B cell (primary cell): ENCODE measurements around the gene CFAP20. TPM values are rescaled to one million over a fixed set of nuclear protein-coding genes. Genes with fewer than 3 reads are reported as not detected.
"Not testable (repeated sequence)": the region's sequence is repeated elsewhere in the genome, so short reads cannot be mapped to it uniquely, and the experiment has no call there.

Source experiments
- ATAC-seq: fragments of 200-7000 bp; cut with Tn5 transposase; one replicate; pipeline ENCODE4 v1.10.0; 2021; ENCODE audit warnings: low read depth, mild to moderate bottlenecking, moderate number of reproducible peaks, moderate library complexity
- CTCF ChIA-PET: fragments of 350-600 bp; sonication (Branson Sonifier 250); formaldehyde crosslinking; loops from one replicate; lab custom pipeline; 2021; ENCODE audit warnings: antibody characterized with exemption, inconsistent platforms; lab: Charles Lee
- POLR2A ChIA-PET: fragments of 350-600 bp; sonication (Branson Sonifier 250); formaldehyde crosslinking; loops from one replicate; lab custom pipeline; 2021; ENCODE audit warnings: antibody characterized with exemption; lab: Charles Lee
- DNase-seq: peaks from one replicate; pipeline ENCODE4 v3.0.0; 2013
- H2AFZ ChIP-seq: 2 replicates; pipeline ENCODE4 v1.6.1; 2012; ENCODE audit warnings: mild to moderate bottlenecking, low read depth, low read length; ENCODE audit not compliant: insufficient read depth, poor library complexity, severe bottlenecking
- H3K27ac ChIP-seq, 2 donors: 1 replicate in 1 of 2; 2 replicates in 1 of 2; pipeline ENCODE4 v1.5.1; 2012 to 2013; ENCODE audit warnings: low read length in 2 of 2, mild to moderate bottlenecking in 2 of 2, moderate library complexity in 1 of 2
- H3K27me3 ChIP-seq, 4 experiments: fragments of 200-600 bp in 1 of 4; sonication (generic) in 1 of 4; replicated peaks in 1 of 4; 1 replicate in 2 of 4; 2 replicates in 2 of 4; pipeline versions ENCODE4 v1.6.1 to v1.7.0; 2013 to 2016; ENCODE audit warnings: low read length in 3 of 4, mild to moderate bottlenecking in 2 of 4, mixed read lengths in 1 of 4, moderate library complexity in 1 of 4; ENCODE audit not compliant: insufficient read depth in 4 of 4, control insufficient read depth in 3 of 4; ENCODE audit errors: control extremely low read depth in 1 of 4
- H3K36me3 ChIP-seq, 2 experiments: replicated peaks in 1 of 2; 1 replicate in 1 of 2; 2 replicates in 1 of 2; pipeline versions ENCODE4 v1.6.1 to v1.7.1; 2013; ENCODE audit warnings: low read length in 1 of 2; ENCODE audit not compliant: insufficient read depth in 2 of 2, control insufficient read depth in 1 of 2; ENCODE audit errors: control extremely low read depth in 1 of 2, extremely low read depth in 1 of 2
- H3K4me1 ChIP-seq, 2 donors: fragments of 200-600 bp in 1 of 2; sonication (generic) in 1 of 2; 1 replicate in 1 of 2; 2 replicates in 1 of 2; pipeline versions ENCODE4 v1.5.1 to v1.6.1; 2013 to 2017; ENCODE audit warnings: low read length in 2 of 2; ENCODE audit not compliant: control insufficient read depth in 2 of 2, insufficient read depth in 2 of 2
- H3K4me2 ChIP-seq: replicated peaks from 2 replicates; pipeline ENCODE3; 2012; ENCODE audit warnings: mild to moderate bottlenecking, low read depth, low read length; ENCODE audit not compliant: poor library complexity, severe bottlenecking
- H3K4me3 ChIP-seq, 5 experiments: fragments of 200-600 bp in 1 of 5; sonication (generic) in 1 of 5; 1 replicate in 3 of 5; 2 replicates in 2 of 5; pipeline versions ENCODE4 v1.5.1 to v1.7.0; 2011 to 2016; ENCODE audit warnings: low read length in 4 of 5, mild to moderate bottlenecking in 4 of 5, low read depth in 2 of 5, control low read depth in 1 of 5, moderate library complexity in 1 of 5; ENCODE audit not compliant: insufficient read depth in 1 of 5; ENCODE audit errors: control extremely low read depth in 1 of 5, extremely low read depth in 1 of 5
- H3K79me2 ChIP-seq: fragments of 200-600 bp; sonication (generic); one replicate; pipeline ENCODE4 v1.6.0; 2016; ENCODE audit warnings: low read length; ENCODE audit not compliant: control insufficient read depth, insufficient read depth
- H3K9ac ChIP-seq: fragments of 200-600 bp; sonication (generic); 2 replicates; pipeline ENCODE4 v1.6.1; 2017; ENCODE audit warnings: mild to moderate bottlenecking, low read length, moderate library complexity
- H3K9me3 ChIP-seq, 3 donors: one replicate each; pipeline versions ENCODE4 v1.6.1 to v1.7.1; 2013; ENCODE audit warnings: low read length in 2 of 3; ENCODE audit not compliant: control insufficient read depth in 2 of 3, insufficient read depth in 1 of 3; ENCODE audit errors: control extremely low read depth in 1 of 3
- H4K20me1 ChIP-seq: 2 replicates; pipeline ENCODE4 v1.6.0; 2012; ENCODE audit warnings: mild to moderate bottlenecking, low read length; ENCODE audit not compliant: insufficient read depth, control insufficient read depth, poor library complexity, severe bottlenecking
- H3K27ac Mint-ChIP-seq: one replicate; pipeline ENCODE4 v1.8.0; 2021; ENCODE audit warnings: mixed read lengths
- H3K27me3 Mint-ChIP-seq: one replicate; pipeline ENCODE4 v1.8.0; 2021; ENCODE audit warnings: mixed read lengths
- H3K4me1 Mint-ChIP-seq: one replicate; pipeline ENCODE4 v1.8.0; 2021; ENCODE audit warnings: mixed read lengths
- H3K4me3 Mint-ChIP-seq: one replicate; pipeline ENCODE4 v1.8.0; 2021; ENCODE audit warnings: mixed read lengths
- H3K9me3 Mint-ChIP-seq: one replicate; pipeline ENCODE4 v1.8.0; 2022; ENCODE audit warnings: mixed read lengths; ENCODE audit not compliant: insufficient read depth
- CTCF ChIP-seq: fragments of 200-600 bp; IDR thresholded peaks from one replicate; pipeline ENCODE4 v1.8.0; 2022; ENCODE audit warnings: antibody characterized with exemption, mild to moderate bottlenecking
- EZH2 ChIP-seq: IDR thresholded peaks from 2 replicates; pipeline ENCODE4 v1.6.1; 2012; ENCODE audit warnings: borderline replicate concordance, low read depth, mild to moderate bottlenecking, moderate library complexity, low read length; ENCODE audit not compliant: insufficient read depth, poor library complexity, severe bottlenecking
- WGBS: methylation state at CpG from one replicate; pipeline ENCODE4 v1.1.5; 2013; ENCODE audit warnings: missing lambda C conversion rate; ENCODE audit not compliant: insufficient coverage; 5-methylcytosine and 5-hydroxymethylcytosine counted together
- intact Hi-C: fragments of 100-400 bp; cut with micrococcal nuclease; formaldehyde crosslinking; loops from one replicate; pipeline ENCODE4 v1.10.0; 2022
- polyA plus RNA-seq: library from polyadenylated mRNA; depleted of rRNA; stranded (reverse); fragments of >200 nt; gene quantifications from 2 replicates; pipeline ENCODE4 v1.2.3, GENCODE V29; 2012
- total RNA-seq, 2 donors: library from RNA; stranded (reverse); fragments of 120-200 nt in 1 of 2; gene quantifications; 1 replicate in 1 of 2; 2 replicates in 1 of 2; pipeline versions ENCODE4 v1.2.3 to v1.2.4, GENCODE V29; 2013 to 2022

CFAP20 gene
- total and polyA plus RNA-seq, 2 donors (not counting 1 experiment from before 2014, with no cell fraction given) = 27.3 to 45.4 TPM

GRCh38 chr16:58074657-58075056 is 54.5 kb downstream of the CFAP20 start:
- Histone ChIP-seq H3K4me3 (no peak overlapping the region), H3K9ac (no peak overlapping the region), H4K20me1 (no peaks in the 10 kb centered on the region), H3K4me2 (no peak overlapping the region), H3K27ac (no peak overlapping the region), H3K4me1 (no peaks in the 10 kb centered on the region), H3K36me3 (no peaks in the 10 kb centered on the region), H3K79me2 (no peaks in the 10 kb centered on the region), H2AFZ (no peak overlapping the region), H3K9me3 (peaks cover 0 to 10% (median 3%) of the 10 kb centered on the region in 3 donors), H3K27me3 (no peaks in the 10 kb centered on the region)
- intact Hi-C loops = no loop called here
- peaks cover 9% of the 10 kb centered on the region for H3K9me3 Mint-ChIP-seq
- no peak overlapping the region for H3K4me3 Mint-ChIP-seq
- 79% methylated on average over 2 of the region's 4 CpGs for WGBS
- H3K27ac Mint-ChIP-seq = no peak overlapping the region
- DNase-seq (no peak), ATAC-seq (no peak)
- POLR2A ChIA-PET = no interaction called here
- no peaks in the 10 kb centered on the region for H3K4me1 Mint-ChIP-seq
- peaks cover 8% of the 10 kb centered on the region for H3K27me3 Mint-ChIP-seq
- CTCF ChIA-PET = no interaction called here
- TF ChIP-seq EZH2 = no peak
- TF ChIP-seq CTCF = no peak

- H3K27me3 ChIP-seq, H3K9ac ChIP-seq, H3K4me3 ChIP-seq, H3K27ac Mint-ChIP-seq, ATAC-seq, H2AFZ ChIP-seq, H3K27me3 Mint-ChIP-seq, intact Hi-C loops, H3K36me3 ChIP-seq, DNase-seq, H3K4me2 ChIP-seq, H3K27ac ChIP-seq, H3K9me3 Mint-ChIP-seq, H3K4me1 Mint-ChIP-seq, H3K79me2 ChIP-seq, H3K4me1 ChIP-seq, POLR2A ChIA-PET, H3K9me3 ChIP-seq, H4K20me1 ChIP-seq, H3K4me3 Mint-ChIP-seq: not testable (repeated sequence)
- no CpG with 5 or more reads among the region's 2 CpGs for WGBS
- CTCF ChIA-PET = interaction anchor here (0.6 kb wide), 1 partner anchor 132 kb away, joined by 3 read pairs; no protein-coding TSS in a partner anchor
Observed at GRCh38 chr16:58073086-58073485, 56.1 kb downstream of the CFAP20 start.

DNA sequence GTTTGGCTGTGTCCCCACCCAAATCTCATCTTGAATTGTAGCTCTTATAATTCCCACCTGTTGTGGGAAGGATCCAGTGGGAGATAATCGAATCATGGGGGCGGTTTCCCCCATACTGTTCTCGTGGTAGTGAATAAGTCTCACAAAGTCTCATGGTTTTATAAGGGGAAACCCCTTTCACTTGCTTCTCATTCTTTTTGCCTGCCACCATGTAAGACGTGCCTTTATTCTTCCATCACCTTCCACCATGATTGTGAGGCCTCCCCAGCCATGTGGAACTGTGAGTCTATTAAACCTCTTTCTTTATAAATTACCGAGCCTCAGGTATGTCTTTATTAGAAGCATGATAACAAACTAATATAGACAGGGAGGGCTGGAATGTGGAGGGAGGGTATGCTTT is 57.0 kb downstream of the CFAP20 start:
- H3K4me3 Mint-ChIP-seq, H4K20me1 ChIP-seq, ATAC-seq, H3K9me3 Mint-ChIP-seq, H3K27me3 ChIP-seq, H2AFZ ChIP-seq, H3K27me3 Mint-ChIP-seq, intact Hi-C loops, H3K4me2 ChIP-seq, H3K4me3 ChIP-seq, H3K9me3 ChIP-seq, POLR2A ChIA-PET, H3K36me3 ChIP-seq, H3K27ac Mint-ChIP-seq, H3K27ac ChIP-seq, H3K9ac ChIP-seq, H3K4me1 ChIP-seq, H3K79me2 ChIP-seq, H3K4me1 Mint-ChIP-seq, DNase-seq: not testable (repeated sequence)
- WGBS = 83% methylated on average over 1 of the region's 5 CpGs
- CTCF ChIA-PET = interaction anchor here (0.5 kb wide), 1 partner anchor 113 kb away, joined by 3 read pairs; no protein-coding TSS in a partner anchor
